ENCODE results near the gene PPM1B. TPM values are rescaled to one million over a fixed set of nuclear protein-coding genes. Genes with fewer than 3 reads are reported as not detected.

Gene PPM1B
- total and polyA plus RNA-seq, 2 experiments from 2014 or later: 112 to 134 TPM

DNA sequence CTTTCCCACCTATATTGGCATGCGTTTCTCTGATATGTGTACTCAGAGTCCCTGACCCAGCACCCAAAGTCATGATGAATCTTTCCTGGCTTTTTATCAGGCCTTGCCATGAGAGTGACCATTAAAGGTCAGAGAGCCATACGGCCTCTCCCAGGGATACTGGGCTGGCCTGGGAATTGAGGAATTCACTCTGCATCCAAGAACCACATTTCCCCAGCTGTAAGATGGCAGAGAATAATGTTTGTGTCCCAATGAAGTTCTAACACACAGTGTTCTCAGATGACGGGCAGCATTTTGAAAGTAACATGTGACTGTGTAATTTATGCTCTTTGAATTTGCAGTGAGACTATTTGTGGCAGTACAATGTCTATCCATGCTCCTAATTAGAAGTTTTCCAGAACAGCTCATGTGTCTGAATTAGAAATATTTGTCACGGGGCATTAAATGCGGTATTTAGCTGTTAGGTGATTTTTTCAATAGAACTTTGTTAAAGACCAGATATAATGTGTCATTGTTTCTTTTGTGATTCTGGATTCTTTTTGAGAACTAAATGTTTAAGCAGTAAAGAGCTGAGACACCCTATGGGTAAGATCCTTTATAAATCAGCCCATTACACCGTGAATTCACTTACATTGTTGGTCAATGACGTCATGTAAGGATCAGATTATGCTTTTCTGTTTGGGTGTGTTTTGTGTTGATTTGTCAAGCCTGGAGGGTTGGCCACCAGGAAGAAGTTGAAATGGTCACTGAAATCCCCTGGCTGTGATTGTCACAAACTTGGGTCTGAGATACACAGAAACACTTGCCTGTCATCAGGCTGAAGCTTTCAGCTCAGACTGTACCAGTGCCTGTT is 99.3 kb downstream of the PPM1B start:
- no peak overlapping the region for H2AFZ ChIP-seq
- Mint-ChIP-seq H3K4me3 (no peak overlapping the region), H3K36me3 (ENCODE audit: low read depth) (no peaks in the 10 kb centered on the region), H3K27ac (no peak overlapping the region), H3K27me3 (ENCODE audit: insufficient read depth, low read depth, poor library complexity) (peaks cover 3% of the 10 kb centered on the region), H3K9me3 (no peaks in the 10 kb centered on the region), H3K4me1 (peaks cover 8% of the 10 kb centered on the region; the same call in 2 of the 3 replicates)
- H3K9me2 ChIP-seq (ENCODE audit: insufficient read depth): no peaks in the 10 kb centered on the region
- H3K79me2 ChIP-seq (replicated peaks; ENCODE audit: insufficient read depth): no peaks in the 10 kb centered on the region
- H3K27ac ChIP-seq (ENCODE audit: low read depth): no peak overlapping the region
- no peak for DNase-seq (ENCODE audit: low spot score)
- no peaks in the 10 kb centered on the region for H3F3A ChIP-seq (replicated peaks; ENCODE audit: low read depth)
- TF ChIP-seq, protein P1, sequence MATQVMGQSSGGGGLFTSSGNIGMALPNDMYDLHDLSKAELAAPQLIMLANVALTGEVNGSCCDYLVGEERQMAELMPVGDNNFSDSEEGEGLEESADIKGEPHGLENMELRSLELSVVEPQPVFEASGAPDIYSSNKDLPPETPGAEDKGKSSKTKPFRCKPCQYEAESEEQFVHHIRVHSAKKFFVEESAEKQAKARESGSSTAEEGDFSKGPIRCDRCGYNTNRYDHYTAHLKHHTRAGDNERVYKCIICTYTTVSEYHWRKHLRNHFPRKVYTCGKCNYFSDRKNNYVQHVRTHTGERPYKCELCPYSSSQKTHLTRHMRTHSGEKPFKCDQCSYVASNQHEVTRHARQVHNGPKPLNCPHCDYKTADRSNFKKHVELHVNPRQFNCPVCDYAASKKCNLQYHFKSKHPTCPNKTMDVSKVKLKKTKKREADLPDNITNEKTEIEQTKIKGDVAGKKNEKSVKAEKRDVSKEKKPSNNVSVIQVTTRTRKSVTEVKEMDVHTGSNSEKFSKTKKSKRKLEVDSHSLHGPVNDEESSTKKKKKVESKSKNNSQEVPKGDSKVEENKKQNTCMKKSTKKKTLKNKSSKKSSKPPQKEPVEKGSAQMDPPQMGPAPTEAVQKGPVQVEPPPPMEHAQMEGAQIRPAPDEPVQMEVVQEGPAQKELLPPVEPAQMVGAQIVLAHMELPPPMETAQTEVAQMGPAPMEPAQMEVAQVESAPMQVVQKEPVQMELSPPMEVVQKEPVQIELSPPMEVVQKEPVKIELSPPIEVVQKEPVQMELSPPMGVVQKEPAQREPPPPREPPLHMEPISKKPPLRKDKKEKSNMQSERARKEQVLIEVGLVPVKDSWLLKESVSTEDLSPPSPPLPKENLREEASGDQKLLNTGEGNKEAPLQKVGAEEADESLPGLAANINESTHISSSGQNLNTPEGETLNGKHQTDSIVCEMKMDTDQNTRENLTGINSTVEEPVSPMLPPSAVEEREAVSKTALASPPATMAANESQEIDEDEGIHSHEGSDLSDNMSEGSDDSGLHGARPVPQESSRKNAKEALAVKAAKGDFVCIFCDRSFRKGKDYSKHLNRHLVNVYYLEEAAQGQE (IDR thresholded peaks at IDR 0.05; ENCODE audit: unreplicated experiment): no peak
- TF ChIP-seq ZNF331 (CRISPR knock-in tag; IDR thresholded peaks at IDR 0.05; ENCODE audit: low read depth) (no peak), EZH2phosphoT487 (IDR thresholded peaks at IDR 0.05; ENCODE audit: unreplicated experiment) (no peak), JUNB (IDR thresholded peaks at IDR 0.05; ENCODE audit: unreplicated experiment) (no peak)
- ATAC-seq: peak; percentile 36; the same call in 2 of the 3 replicates
- H4K20me1 ChIP-seq (replicated peaks; ENCODE audit: insufficient read depth): no peaks in the 10 kb centered on the region
- no peak overlapping the region for H3K4me2 ChIP-seq
- H3K36me3 ChIP-seq (ENCODE audit: insufficient read depth): no peaks in the 10 kb centered on the region
- H3K4me1 ChIP-seq (ENCODE audit: insufficient read depth): 0 out of 2 replicates have a peak, but pooled peaks cover 4% of the 10 kb centered on the region
- no peaks in the 10 kb centered on the region for H3K27me3 ChIP-seq (ENCODE audit: insufficient read depth)
- H3K4me3 ChIP-seq: no peak overlapping the region

DNA sequence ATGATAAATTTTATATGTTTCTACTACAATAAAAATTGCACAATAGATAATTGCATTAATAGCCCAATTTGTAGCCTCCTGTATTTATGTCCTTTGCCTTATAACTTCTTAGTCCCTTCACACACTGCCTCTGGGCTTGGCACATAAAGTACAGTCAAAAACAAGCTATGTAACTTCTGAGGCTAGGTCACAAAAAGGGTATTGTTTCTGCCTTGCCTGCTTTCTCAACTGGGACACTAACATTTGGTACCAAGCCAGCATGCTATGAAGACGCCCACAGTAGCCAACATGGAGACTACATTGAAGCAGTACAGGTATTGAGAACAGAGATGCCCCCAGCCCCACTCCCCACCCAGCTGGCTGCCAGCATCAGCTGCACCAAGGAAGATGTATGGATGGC is 101.2 kb downstream of the PPM1B start:
- no peaks in the 10 kb centered on the region for H3K36me3 ChIP-seq (ENCODE audit: insufficient read depth)
- no peak overlapping the region for H3K4me3 ChIP-seq
- Mint-ChIP-seq H3K4me1 (peaks cover 8% of the 10 kb centered on the region; the same call in 2 of the 3 replicates), H3K27me3 (ENCODE audit: insufficient read depth, low read depth, poor library complexity) (peaks cover 6% of the 10 kb centered on the region), H3K27ac (no peak overlapping the region), H3K36me3 (ENCODE audit: low read depth) (no peaks in the 10 kb centered on the region), H3K4me3 (no peak overlapping the region), H3K9me3 (no peaks in the 10 kb centered on the region)
- H3K79me2 ChIP-seq (replicated peaks; ENCODE audit: insufficient read depth): no peaks in the 10 kb centered on the region
- TF ChIP-seq, protein P2, sequence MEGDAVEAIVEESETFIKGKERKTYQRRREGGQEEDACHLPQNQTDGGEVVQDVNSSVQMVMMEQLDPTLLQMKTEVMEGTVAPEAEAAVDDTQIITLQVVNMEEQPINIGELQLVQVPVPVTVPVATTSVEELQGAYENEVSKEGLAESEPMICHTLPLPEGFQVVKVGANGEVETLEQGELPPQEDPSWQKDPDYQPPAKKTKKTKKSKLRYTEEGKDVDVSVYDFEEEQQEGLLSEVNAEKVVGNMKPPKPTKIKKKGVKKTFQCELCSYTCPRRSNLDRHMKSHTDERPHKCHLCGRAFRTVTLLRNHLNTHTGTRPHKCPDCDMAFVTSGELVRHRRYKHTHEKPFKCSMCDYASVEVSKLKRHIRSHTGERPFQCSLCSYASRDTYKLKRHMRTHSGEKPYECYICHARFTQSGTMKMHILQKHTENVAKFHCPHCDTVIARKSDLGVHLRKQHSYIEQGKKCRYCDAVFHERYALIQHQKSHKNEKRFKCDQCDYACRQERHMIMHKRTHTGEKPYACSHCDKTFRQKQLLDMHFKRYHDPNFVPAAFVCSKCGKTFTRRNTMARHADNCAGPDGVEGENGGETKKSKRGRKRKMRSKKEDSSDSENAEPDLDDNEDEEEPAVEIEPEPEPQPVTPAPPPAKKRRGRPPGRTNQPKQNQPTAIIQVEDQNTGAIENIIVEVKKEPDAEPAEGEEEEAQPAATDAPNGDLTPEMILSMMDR (conservative IDR thresholded peaks at IDR 0.05; ENCODE audit: low read depth in 2 of 2): no peak
- TF ChIP-seq STAT1 (IDR thresholded peaks at IDR 0.05; ENCODE audit: unreplicated experiment) (no peak), CREB1 (CRISPR knock-in tag; IDR thresholded peaks at IDR 0.05; ENCODE audit: low read depth) (no peak), JUNB (IDR thresholded peaks at IDR 0.05; ENCODE audit: unreplicated experiment) (no peak), ZNF331 (CRISPR knock-in tag; IDR thresholded peaks at IDR 0.05; ENCODE audit: low read depth) (no peak), NANOG (IDR thresholded peaks at IDR 0.05; ENCODE audit: borderline replicate concordance) (no peak), EZH2 (IDR thresholded peaks at IDR 0.05; ENCODE audit: low read depth, unreplicated experiment) (no peak)
- TF ChIP-seq, protein P3, sequence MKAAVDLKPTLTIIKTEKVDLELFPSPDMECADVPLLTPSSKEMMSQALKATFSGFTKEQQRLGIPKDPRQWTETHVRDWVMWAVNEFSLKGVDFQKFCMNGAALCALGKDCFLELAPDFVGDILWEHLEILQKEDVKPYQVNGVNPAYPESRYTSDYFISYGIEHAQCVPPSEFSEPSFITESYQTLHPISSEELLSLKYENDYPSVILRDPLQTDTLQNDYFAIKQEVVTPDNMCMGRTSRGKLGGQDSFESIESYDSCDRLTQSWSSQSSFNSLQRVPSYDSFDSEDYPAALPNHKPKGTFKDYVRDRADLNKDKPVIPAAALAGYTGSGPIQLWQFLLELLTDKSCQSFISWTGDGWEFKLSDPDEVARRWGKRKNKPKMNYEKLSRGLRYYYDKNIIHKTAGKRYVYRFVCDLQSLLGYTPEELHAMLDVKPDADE (IDR thresholded peaks at IDR 0.05): no peak
- 0 out of 2 replicates have a peak, but pooled peaks cover 4% of the 10 kb centered on the region for H3K4me1 ChIP-seq (ENCODE audit: insufficient read depth)
- H3F3A ChIP-seq (replicated peaks; ENCODE audit: low read depth): no peaks in the 10 kb centered on the region
- no peaks in the 10 kb centered on the region for H3K9me2 ChIP-seq (ENCODE audit: insufficient read depth)
- H4K20me1 ChIP-seq (replicated peaks; ENCODE audit: insufficient read depth): no peaks in the 10 kb centered on the region
- H3K4me2 ChIP-seq: no peak overlapping the region
- ATAC-seq (no peak), DNase-seq (ENCODE audit: low spot score) (no peak)
- no peak overlapping the region for H3K27ac ChIP-seq (ENCODE audit: low read depth)
- 0 out of 2 replicates have a peak overlapping the region, but pooled peaks have one; percentile 38 for H2AFZ ChIP-seq
- no peaks in the 10 kb centered on the region for H3K27me3 ChIP-seq (ENCODE audit: insufficient read depth)

Measured in GM23338 (cell line).